Measurements from ENCODE around the gene INSL6.

INSL6 gene

GRCh38 chr9:5113994-5114748, 71.3 kb downstream of the INSL6 start:
- no peak for DNase-seq
- in situ Hi-C loops (cut with HindIII; ENCODE audit: low pct_ligation_motif_present, low pct_unique_long_range_greater_than_20kb, low sequenced_read_pairs): no loop called here

Data from ACHN (cell line).